ENCODE measurements around the gene FUT6.
"Not testable (repeated sequence)": the region's sequence is repeated elsewhere in the genome, so short reads cannot be mapped to it uniquely, and the experiment has no call there.

The FUT6 gene

DNA sequence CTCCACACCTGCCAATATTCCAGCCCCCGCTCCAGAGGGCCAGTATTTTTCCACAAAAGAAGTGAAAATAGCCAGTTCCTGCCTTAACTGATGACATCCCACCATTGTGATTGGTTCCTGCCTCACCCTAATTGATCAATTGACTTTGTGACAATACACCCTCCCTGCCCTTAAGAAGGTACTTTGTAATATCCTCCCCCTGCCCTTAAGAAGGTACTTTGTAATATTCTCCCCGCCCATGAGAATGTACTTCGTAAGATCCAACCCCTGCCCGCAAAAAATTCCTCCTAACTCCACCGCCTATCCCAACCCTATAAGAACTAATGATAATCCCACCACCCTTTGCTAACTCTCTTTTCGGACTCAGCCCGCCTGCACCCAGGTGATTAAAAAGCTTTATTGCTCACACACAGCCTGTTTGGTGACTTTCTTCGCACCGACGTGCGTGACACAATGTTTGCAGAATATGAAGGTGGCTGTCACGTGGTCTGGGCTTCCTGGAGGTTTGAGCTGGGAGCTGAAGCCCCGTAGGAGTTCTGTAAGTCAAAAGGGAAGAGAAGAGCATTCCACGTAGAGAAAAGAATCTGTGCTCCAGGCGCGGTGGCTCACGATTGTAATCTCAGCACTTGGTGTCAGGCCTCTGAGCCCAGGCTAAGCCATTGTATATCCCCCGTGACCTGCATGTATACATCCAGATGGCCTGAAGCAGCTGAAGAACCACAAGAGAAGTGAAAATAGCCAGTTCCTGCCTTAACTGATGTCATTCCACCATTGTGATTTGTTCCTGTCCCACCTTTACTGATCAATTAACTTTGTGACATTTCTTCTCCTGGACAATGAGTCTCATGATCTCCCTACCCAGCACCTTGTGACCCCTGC lies 17.9 kb upstream of the FUT6 start:
- no peak for DNase-seq

DNA sequence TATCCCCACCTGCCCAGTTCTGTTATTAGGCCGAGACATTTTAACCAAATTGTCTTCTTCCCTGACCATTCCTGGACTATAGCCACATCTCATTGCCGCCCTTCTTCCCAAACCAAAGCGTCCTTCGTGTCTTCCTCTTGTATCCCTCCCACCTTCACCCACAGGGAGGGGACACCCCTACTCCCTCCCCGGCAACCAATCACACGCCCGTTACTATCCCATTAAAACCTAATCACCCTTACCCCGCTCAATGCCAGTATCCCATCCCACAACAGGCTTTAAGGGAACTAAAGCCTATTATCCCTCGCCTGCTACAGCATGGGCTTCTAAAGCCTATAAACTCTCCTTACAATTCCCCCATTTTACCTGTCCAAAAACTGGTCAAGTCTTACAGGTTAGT lies 15.6 kb upstream of the FUT6 start:
- DNase-seq, result not testable (repeated sequence)

DNA sequence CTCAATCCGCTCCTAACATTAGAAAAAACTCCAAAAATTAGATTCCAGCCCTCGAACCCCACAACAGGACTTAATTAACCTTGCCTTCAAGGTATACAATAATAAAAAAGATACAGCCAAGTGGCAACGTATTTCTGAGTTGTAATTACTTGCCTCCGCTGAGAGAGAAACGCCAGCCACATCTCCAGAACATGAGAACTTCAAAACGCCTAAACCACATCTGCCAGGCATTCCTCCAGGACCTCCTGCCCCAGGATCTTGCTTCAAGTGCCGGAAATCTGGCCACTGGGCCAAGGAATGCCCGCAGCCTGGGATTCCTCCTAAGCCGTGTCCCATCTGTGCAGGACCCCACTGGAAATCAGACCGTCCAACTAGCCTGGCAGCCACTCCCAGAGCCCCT lies 14.6 kb upstream of the FUT6 start:
- not testable (repeated sequence) for DNase-seq

DNA sequence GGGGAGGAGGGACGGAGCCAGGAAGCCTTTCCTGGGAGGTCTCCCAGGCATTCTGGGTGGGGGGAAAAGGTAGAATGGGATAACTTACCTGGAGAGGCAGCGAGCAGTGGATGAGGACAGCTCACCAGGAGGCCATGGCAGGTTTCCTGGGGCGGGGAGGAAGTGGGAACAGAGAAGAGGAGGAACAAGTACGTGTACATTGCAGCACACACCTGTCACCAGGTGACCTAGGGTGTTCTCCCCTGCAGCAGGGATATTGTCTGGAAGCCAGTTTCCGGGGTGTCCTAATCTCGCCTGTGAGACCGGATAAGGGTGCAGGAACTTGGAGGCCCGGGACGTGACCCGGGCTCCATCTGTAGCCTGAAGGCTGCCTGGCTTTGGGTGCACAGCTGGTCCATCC lies 11.8 kb upstream of the FUT6 start, which contains the start of gene FUT3:
TSS of gene FUT3 (minus strand) at position 148 of the 400 bp plus-strand sequence.
- no peak for DNase-seq

DNA sequence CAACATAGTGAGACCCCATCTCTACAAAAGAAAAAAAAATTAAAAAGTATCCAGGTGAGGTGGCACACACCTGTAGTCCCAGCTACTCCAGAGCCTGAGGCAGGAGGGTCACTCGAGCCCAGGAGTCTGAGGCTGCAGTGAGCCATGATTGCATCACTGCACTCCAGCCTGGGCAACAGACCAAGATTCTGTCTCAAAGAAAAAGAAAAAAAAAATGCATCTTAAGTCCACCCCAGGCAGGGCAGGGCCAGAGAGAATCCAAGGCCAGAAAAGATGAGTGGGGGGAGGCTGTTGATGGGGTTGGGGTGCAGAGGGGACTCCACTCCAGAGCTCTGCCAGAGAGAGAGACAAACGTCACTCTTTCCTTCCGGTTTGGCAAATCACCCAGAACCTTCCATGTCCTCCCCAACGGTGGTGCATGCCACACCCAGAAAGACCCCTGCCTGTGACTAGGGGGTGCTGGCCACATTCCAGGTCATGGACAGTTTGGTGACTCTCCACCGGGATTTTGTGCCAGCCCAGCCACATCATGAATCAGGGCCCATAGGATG lies 11.3 kb upstream of the FUT6 start:
- DNase-seq, result no peak

DNA sequence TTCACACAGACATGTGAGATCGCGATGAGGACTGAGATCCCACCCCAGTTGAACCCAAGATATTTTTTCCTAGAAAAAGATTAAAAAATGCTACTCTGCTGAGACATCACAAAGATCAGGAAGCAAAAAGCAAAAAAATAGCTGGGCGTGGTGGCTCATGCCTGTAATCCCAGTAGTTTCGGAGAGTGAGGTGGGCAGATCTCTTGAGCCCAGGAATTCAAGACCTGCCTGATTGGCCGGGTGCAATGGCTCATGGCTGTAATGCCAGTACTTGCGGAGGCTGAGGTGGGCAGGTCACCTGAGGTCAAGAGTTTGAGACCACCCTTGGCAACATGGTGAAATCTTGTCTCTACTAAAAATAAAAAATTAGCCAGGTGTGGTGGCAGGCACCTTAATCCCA lies 10.7 kb upstream of the FUT6 start:
- no peak for DNase-seq

DNA sequence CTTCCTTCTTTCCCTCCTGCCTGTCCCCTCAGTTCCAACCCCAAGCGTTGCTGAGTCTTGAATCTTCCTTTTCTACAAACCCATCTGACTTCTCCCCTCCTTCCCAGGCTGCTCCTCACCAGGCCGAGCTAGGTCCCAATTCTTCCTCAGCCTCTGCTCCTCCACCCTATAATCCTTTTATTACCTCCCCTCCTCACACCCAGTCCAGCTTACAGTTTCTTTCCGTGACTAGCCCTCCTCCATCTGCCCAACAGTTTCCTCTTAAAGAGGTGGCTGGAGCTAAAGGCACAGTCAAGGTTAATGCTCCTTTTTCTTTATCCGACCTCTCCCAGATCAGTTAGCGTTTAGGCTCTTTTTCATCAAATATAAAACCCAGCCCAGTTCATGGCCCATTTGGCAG lies 9.1 kb upstream of the FUT6 start:
- not testable (repeated sequence) for DNase-seq

DNA sequence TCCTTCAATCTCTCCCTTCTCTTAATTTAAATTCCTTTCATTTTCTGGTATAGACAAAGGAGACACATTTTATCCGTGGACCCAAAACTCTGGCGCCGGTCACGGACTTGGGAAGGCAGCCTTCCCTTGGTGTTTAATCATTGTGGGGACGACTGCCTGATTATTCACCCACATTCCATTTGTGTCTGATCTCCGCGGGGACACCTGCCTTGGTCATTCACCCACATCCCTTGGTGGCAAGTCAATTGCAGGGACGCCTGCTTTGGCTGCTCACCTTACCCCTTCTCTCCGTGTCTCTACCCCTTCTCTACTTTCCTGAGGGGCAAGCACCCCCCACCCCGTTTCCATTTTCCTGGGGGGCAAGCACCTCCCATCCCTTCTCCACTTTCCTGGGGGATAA lies 8.3 kb upstream of the FUT6 start:
- DNase-seq, result not testable (repeated sequence)

DNA sequence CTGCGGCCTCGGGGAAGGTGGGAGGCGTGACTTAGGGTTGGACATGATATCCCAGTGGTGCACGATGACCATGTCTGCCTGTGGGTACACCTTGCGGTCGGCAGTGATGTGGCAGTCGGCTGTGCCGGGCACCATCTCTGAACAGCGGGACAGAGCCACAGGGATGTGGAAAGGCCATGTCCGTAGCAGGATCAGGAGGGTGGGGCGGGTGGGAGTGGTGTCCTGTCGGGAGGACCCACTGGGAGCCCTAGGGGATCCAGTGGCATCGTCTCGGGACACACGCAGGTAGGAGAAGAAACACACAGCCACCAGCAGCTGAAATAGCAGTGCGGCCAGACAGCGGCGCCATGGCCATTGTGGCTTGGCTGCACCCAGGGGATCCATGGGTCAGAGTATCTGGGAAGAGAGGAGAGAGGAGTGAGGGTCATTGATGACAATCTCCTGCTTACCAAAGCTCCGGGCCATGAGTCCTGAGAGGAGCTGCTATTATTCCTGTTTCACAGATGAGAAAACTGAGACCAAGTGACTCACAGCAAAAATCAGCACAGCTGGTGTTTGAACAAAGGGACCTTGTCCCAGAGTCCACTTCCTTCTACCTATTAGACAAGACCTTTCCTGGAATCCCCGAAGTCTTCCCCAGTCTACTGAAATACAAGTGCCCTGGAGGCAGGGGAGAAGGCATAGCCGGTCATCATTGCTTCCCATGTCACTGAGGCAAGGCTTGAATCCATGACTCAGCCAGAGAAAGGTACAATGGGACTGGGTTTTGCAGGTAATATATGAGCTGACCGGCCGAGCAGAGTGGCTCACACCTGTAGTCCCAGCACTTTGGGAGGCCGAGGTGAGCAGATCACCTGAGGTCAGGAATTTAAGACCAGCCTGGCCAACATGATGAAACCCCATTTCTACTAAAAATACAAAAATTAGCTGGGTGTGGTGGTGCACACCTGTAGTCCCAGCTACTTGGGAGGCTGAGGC lies 5.2 kb upstream of the FUT6 start:
- no peak for DNase-seq

DNA sequence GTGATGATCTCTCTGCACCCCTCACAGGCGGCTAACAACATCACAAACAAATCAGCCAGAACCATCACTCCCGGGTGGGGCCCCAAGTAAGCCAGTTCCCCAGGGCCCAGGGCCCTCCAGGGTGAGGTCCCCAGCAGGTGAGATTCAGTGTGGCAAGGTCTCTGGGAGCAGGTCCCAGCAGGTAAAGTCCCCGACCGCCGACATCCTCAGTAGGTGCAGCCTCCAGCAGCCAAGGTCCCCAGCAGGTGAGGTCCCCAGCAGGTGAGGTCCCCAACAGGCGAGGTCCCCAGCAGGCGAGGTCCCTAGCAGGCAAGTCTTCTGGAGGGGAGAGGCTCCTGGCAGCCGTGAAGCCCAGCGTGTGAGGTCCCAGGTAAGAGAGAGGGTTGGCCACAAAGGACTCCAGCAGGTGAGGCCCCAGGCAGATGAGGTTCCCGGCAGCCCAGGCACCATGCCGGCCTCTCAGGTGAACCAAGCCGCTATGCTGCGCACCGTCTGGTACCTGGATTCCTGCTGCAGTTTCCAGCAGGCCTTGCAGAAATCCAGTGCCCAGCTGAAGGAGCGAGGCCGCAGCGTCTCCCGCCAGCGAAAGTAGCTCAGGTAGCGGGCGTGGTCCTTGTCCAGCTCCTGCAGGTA lies 3.9 kb upstream of the FUT6 start:
- DNase-seq, result no peak

DNA sequence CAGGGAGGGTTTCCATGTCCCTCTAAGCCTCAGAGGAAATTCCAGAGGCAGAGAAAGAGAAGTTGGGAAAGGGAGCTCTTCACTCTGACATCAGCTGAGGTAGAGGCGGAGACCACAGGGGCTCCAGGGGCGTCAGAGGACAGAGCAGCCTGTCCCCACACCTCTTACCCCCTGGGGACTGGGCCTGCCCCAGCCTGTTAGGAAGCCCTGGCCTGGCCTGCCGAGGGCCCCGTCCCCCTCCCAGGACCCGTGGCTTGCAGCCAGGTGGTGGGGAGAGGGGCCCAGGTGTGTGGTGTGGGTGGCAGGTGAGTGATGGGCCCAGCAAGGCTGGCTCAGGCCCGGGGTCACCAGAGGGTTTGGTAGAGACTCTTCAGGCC lies 2.2 kb upstream of the FUT6 start:
- not testable (repeated sequence) for DNase-seq

DNA sequence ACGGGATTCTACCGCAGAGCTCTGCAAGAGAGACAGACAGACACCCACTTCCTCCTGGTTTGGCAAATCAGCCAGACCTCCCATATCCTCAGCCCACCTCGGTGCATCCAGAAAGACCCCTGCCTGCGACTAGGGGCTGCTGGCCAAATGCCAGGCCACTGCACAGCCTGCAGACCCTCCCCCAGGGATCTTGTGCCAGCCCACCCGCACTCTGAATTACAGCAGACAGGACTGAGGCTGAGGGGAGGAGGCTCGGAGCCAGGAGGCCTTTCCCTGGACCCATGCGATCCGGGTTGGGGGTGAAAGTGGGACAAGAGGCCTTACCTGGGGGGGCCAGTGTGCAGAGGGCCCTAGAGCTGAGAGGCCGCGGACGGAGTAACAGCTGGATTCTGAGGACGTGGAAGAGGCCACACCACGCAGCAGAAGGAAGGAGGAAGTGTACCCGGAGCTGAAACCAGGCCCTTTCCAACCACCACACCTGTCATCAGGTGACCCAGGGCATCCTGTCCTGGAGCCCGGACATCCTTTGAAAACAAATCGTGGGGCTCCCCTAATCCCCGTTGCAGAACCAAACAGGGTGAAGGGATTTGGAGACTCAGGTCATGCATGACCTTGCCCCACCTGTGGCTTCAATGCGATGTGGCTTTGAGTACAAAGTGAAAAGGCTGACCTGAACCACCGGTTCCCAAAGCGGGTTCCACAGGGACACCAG lies 993 bp downstream of the FUT6 start:
- no peak for DNase-seq

DNA sequence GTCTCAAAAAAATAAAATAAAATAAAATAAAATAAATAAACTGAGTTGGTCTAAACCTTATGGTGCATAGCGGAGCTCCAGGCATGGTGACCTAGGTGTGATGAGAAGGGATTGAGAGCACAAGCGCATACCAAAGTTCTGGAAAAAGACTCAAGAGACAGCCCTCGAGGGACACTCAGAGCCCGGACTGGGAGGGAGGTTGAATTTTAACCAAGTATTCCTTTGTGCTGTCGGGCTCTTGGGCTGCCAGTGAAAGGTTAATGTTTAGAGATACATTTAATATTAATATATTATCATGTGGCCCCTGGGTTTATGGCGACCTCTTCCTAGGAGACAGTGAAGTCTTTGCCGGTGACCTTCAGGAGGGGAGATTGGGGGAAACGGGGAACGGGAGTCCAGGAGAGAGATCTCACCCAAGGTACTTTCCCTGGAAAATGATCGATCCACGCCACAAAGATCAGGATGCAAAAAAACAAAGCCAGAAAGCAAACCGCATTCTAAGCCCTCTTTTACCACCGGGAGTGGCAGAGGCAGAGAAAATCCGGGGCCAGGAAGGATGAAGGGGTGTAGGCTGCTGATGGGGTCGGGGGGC lies 1.6 kb downstream of the FUT6 start:
- DNase-seq, result no peak

DNA sequence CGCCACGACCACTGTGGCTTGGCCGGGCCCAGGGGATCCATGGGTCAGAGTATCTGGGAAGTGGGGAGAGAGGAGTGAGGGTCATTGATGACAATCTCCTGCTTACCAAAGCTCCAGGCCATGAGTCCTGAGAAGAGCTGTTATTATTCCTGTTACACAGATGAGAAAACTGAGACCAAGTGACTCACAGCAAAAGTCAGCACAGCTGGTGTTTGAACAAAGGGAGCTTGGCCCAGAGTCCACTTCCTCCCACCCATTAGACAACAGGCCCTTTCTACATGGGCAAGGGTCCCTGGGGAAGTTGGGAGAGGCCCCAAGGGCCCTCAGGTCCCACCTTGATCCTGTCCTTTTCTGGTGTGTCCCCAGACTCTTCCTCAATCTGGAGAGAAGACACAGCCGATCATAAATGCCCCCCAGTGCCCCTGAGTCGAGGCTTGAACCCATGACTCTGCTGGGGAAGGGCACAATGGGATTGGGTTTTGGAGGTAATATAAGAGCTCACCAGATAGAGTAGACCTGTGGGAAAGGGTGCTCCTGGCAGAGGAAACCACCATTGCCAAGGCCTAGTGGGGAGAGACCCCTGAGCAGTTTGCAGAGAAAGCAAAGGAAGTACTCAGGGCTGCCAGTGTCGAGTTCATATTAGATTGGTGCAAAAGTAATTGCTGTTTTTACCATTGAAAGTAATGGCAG lies 6.8 kb downstream of the FUT6 start:
- no peak for DNase-seq

DNA sequence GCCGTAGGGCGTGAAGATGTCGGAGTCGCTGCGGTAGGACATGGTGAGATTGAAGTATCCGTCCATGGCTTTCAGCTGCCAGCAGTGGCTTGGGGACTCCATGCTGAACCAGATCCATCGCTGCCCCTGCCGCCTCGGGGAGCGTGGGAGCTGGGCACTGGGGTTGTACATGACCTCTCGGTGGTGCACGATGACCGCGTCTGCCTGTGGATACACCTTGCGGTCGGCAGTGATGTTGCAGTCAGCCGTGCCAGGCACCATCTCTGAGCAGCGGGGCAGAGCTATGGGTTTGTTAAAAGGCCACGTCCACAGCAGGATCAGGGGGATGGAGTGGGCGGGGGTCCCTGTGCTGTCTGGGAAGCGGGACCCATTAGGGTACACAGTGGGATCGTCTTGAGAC lies 7.4 kb downstream of the FUT6 start:
- no peak for DNase-seq

DNA sequence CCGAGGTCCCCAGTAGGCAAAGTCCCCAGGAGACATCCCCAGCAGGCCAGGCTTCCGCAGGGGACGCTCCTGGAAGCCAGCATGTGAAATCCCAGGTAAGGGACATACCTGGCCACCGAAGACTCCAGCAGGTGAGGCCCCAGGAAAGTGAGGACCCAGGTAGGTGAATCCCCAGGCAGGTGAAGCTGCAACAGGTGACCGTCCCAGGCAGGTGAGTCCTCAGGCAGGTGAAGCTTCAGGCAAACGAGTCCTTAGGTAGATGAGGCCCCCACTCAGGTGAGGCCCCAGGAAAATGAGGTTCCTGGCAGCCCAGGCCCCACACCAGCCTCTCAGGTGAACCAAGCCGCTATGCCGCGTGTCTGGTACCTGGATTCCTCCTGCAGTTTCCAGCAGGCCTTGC lies 8.3 kb downstream of the FUT6 start:
- no peak for DNase-seq

DNA sequence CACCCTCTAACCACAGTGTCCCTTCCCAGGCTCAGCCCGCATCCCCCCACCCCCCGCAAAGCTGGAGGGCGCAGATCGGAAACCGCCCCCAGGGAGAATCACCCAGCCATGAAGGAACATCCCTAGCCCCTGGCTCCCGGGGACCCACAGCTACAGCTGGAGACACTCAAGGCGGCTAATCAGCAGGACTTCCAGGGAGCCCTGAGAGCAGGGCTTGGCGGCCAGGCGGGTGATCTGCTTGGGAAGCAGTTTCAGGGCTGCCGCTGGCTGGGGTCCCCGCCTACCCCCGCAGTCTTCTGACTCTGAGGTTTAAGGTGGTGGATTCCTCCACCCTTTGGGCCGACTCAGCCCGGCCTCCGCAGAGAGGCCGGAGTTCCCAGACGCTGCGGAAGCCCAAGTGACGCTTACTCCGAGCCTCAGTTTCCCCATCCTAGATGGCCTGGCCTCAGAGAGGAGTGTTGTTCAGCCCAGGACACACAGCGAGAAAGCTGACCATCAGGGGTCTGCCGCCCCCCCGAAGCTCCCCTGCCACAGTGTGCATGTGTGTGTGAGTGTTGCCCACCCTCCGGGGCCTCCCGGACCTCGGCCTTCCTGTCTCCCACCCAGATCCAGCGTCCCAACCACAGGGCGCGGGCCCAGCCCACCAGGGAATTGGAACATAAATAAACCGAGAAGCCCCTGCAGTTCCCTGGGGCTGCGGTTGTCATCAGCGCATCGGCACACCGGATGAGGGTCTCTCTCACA lies 9.8 kb downstream of the FUT6 start:
- DNase-seq, result no peak

DNA sequence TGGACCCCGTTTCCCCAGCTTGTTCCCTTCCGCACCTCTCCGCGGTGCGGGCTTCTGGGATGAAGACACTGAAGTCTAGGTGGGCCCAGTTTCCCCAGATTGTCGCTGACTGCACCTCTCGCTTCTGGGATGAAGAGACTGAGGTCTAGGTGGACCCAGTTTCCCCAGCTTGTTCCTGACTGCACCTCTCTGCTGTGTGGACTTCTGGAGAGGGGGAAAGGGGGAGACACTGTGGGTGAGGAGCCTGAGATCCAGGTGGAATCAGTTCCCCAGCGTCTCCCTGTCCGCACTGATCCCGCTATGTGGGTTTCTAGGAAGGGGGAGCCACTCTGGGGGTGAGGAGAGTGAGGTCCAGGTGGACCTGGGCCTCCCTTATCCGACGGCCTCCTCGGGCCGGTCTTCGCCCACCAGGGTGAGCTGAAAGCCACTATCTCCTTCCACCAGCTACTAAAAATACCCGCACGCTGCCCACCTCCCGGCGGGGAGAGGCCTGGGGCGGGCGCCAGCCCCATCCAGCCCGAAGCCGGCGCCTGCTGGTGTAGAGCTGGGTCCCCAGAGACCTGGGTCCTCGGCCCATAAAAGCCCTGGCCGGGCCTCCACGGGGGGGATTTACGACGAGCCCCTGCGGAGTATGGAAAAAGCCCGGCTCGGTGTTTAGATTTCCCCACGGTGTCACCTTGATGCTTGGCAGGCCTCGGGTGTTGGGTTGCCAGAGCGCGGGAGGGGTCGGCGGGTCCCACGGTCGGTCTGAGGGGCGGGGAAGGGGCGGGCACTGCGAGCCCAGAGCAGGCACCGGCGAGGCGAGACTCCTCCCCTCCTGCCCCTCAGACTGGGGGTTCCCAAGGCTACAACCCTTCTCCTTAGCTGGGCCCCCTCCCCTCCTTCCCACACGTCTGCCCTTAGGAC lies 10.6 kb downstream of the FUT6 start:
- DNase-seq, result peak; percentile 24

DNA sequence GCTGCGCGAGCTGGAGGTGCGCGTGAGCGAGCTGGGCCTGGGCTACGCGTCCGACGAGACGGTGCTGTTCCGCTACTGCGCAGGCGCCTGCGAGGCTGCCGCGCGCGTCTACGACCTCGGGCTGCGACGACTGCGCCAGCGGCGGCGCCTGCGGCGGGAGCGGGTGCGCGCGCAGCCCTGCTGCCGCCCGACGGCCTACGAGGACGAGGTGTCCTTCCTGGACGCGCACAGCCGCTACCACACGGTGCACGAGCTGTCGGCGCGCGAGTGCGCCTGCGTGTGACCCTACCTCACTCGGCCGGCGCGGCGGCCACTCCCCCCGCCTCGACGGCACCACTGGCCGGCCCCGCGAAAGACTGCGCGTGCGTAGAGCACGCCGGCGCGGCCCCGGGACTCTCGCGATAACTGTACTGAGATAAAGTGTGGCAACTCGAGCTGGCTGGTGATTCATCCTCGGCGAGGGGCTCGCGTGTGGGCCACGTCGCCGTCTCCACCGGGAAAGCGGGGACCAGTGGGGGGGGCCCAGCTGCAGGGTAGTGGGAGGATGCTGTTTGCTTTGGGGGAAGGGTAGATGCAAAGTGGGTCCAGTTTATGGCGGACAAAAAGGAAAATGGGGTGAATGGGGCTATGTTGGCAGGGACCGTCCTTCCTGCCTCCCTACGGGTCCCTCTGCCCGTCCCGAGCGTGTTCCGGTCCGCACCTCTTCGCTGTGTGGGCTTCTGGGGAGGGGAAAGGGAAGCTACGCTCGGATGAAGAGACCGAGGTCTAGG lies 11.4 kb downstream of the FUT6 start:
- peak; percentile 95 for DNase-seq
